ENCODE measurements around the gene GPR160. TPM values are rescaled to one million over a fixed set of nuclear protein-coding genes. Genes with fewer than 3 reads are reported as not detected.
A peak's percentile ranks its signal among the peaks of the same experiment; 100 is the strongest.

The GPR160 gene
- total and polyA plus RNA-seq, 9 of the 15 experiments (the other 6 are each of a cell fraction or from before 2014, with no cell fraction given), result 1.3 to 10.5 (median 8.3) TPM

- 0 out of 2 replicates have a peak, but pooled peaks have one; percentile 26 for TF ChIP-seq TFAP4 (CRISPR knock-in tag; IDR thresholded peaks at IDR 0.05; ENCODE audit: borderline replicate concordance)
- no peak for TF ChIP-seq TOE1 (IDR thresholded peaks at IDR 0.05; ENCODE audit: borderline replicate concordance)
- TF ChIP-seq TOE1 (CRISPR knock-in tag; IDR thresholded peaks at IDR 0.05; ENCODE audit: borderline replicate concordance, low read depth), result no peak
- TF ChIP-seq GABPB1 (CRISPR knock-in tag; IDR thresholded peaks at IDR 0.05), result no peak
- TF ChIP-seq MYNN (IDR thresholded peaks at IDR 0.05), result no peak
- TF ChIP-seq MYNN (CRISPR knock-in tag; IDR thresholded peaks at IDR 0.05), result no peak
- TF ChIP-seq ZNF445 (CRISPR knock-in tag; IDR thresholded peaks at IDR 0.05; ENCODE audit: low read depth), result no peak
- no peak for TF ChIP-seq ATF4 (CRISPR knock-in tag; IDR thresholded peaks at IDR 0.05)
- no peak for TF ChIP-seq ARID3A (IDR thresholded peaks at IDR 0.05; ENCODE audit: borderline replicate concordance, low read depth, low read length)
- peak; percentile 44; the same call in 1 of the 2 replicates for TF ChIP-seq ESRRA (IDR thresholded peaks at IDR 0.05; ENCODE audit: borderline replicate concordance, low read depth)
- TF ChIP-seq MXD1 (CRISPR knock-in tag; IDR thresholded peaks at IDR 0.05; ENCODE audit: borderline replicate concordance, poor library complexity, severe bottlenecking), result no peak
- TF ChIP-seq YY1 (IDR thresholded peaks at IDR 0.05; ENCODE audit: borderline replicate concordance in 1 of 3, control insufficient read depth in 1 of 3, extremely low read depth in 1 of 3, insufficient read depth in 3 of 3, insufficient read length in 1 of 3, insufficient replicate concordance in 2 of 3, low read depth in 1 of 3, low read length in 2 of 3), result no peak
- 0 out of 2 replicates have a peak, but pooled peaks have one; percentile 24 for TF ChIP-seq CC2D1A (IDR thresholded peaks at IDR 0.05)
- TF ChIP-seq ZNF655 (CRISPR knock-in tag; IDR thresholded peaks at IDR 0.05), result no peak
- no peak for TF ChIP-seq CBX3 (IDR thresholded peaks at IDR 0.05; ENCODE audit: borderline replicate concordance in 1 of 2, low read length in 2 of 2)
- no peak for TF ChIP-seq ZKSCAN8 (CRISPR knock-in tag; IDR thresholded peaks at IDR 0.05)
- no peak for TF ChIP-seq KHSRP (IDR thresholded peaks at IDR 0.05)
- no peak for TF ChIP-seq HIVEP1 (CRISPR knock-in tag; IDR thresholded peaks at IDR 0.05)
- no peak for TF ChIP-seq RBM17 (IDR thresholded peaks at IDR 0.05; ENCODE audit: borderline replicate concordance, low read depth, low read length)
- TF ChIP-seq ZNF695 (CRISPR knock-in tag; IDR thresholded peaks at IDR 0.05), result no peak
- no peak for TF ChIP-seq POLR3A (IDR thresholded peaks at IDR 0.05; ENCODE audit: borderline replicate concordance, extremely low read depth, insufficient read depth, insufficient read length)
- no peak for TF ChIP-seq FOXA3 (CRISPR knock-in tag; conservative IDR thresholded peaks at IDR 0.05 in 1 of 2, IDR thresholded peaks at IDR 0.05 in 1 of 2)
These were observed 41.0 kb downstream of the GPR160 start (continued) for GRCh38 chr3:170078620-170079281.

All from K562 (cell line).